Measurements from ENCODE around the gene HMX1.

HMX1 gene

GRCh38 chr4:8879574-8879973 is 7.9 kb upstream of the HMX1 start:
- FAIRE-seq (no peak), DNase-seq (ENCODE audit: insufficient read length, low spot score) (no peak)
- TF ChIP-seq, protein P1, sequence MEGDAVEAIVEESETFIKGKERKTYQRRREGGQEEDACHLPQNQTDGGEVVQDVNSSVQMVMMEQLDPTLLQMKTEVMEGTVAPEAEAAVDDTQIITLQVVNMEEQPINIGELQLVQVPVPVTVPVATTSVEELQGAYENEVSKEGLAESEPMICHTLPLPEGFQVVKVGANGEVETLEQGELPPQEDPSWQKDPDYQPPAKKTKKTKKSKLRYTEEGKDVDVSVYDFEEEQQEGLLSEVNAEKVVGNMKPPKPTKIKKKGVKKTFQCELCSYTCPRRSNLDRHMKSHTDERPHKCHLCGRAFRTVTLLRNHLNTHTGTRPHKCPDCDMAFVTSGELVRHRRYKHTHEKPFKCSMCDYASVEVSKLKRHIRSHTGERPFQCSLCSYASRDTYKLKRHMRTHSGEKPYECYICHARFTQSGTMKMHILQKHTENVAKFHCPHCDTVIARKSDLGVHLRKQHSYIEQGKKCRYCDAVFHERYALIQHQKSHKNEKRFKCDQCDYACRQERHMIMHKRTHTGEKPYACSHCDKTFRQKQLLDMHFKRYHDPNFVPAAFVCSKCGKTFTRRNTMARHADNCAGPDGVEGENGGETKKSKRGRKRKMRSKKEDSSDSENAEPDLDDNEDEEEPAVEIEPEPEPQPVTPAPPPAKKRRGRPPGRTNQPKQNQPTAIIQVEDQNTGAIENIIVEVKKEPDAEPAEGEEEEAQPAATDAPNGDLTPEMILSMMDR (IDR thresholded peaks at IDR 0.05; ENCODE audit: insufficient read depth, missing control alignments): no peak

GRCh38 chr4:8878421-8878820 is 6.8 kb upstream of the HMX1 start:
- TF ChIP-seq, protein P1 (IDR thresholded peaks at IDR 0.05; ENCODE audit: insufficient read depth, missing control alignments): no peak
- DNase-seq (ENCODE audit: insufficient read length, low spot score) (no peak), FAIRE-seq (no peak)

DNA sequence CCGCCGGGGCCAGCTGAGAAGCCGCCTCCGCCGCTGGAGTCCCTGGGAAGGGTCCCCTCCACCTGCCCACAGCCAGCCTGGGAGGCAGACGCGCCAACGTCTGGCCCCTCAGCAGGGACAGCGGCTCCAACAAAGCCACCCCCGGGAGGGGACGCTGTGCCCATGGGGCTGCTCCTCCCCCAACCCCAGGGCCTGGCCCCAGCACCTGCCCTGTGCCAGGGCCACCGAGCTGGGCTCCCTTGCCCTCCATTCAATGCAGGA is 6.1 kb upstream of the HMX1 start:
- FAIRE-seq: no peak
- DNase-seq (ENCODE audit: insufficient read length, low spot score): no peak
- TF ChIP-seq, protein P1 (IDR thresholded peaks at IDR 0.05; ENCODE audit: insufficient read depth, missing control alignments): no peak

GRCh38 chr4:8876982-8877779 is 5.5 kb upstream of the HMX1 start:
- FAIRE-seq (no peak), DNase-seq (ENCODE audit: insufficient read length, low spot score) (no peak)
- TF ChIP-seq, protein P1 (IDR thresholded peaks at IDR 0.05; ENCODE audit: insufficient read depth, missing control alignments): no peak

- DNase-seq (ENCODE audit: insufficient read length, low spot score): no peak
- TF ChIP-seq, protein P1 (IDR thresholded peaks at IDR 0.05; ENCODE audit: insufficient read depth, missing control alignments): no peak
Observed at GRCh38 chr4:8874896-8875680, 3.4 kb upstream of the HMX1 start.

GRCh38 chr4:8874003-8874895 is 2.6 kb upstream of the HMX1 start:
- TF ChIP-seq, protein P1 (IDR thresholded peaks at IDR 0.05; ENCODE audit: insufficient read depth, missing control alignments): no peak
- FAIRE-seq: no peak

More at GRCh38 chr4:8874896-8875680, 3.4 kb upstream of the HMX1 start:
- no peak for FAIRE-seq

More at GRCh38 chr4:8874003-8874895, 2.6 kb upstream of the HMX1 start:
- no peak for DNase-seq (ENCODE audit: insufficient read length, low spot score)

Data from D721Med (cell line).